HFFc6 (cell line): ENCODE results near the gene P3H3. TPM values are rescaled to one million over a fixed set of nuclear protein-coding genes. Genes with fewer than 3 reads are reported as not detected.

Experiments
- DNase-seq: peaks from one replicate; pipeline ENCODE4 v3.0.0-alpha.2; 2018
- H3K27ac Mint-ChIP-seq: 2 replicates; pipeline ENCODE4 v1.8.0; 2020; ENCODE audit warnings: mild to moderate bottlenecking, mixed read lengths
- H3K27me3 Mint-ChIP-seq: 2 replicates; pipeline ENCODE4 v1.8.0; 2021; ENCODE audit warnings: mild to moderate bottlenecking, moderate library complexity, mixed read lengths; ENCODE audit not compliant: insufficient read depth
- H3K36me3 Mint-ChIP-seq: 2 replicates; pipeline ENCODE4 v1.8.0; 2021; ENCODE audit warnings: low read depth, mixed read lengths
- H3K4me1 Mint-ChIP-seq: 2 replicates; pipeline ENCODE4 v1.8.0; 2020; ENCODE audit warnings: low read depth, mixed read lengths
- H3K4me3 Mint-ChIP-seq: 2 replicates; pipeline ENCODE4 v1.8.0; 2020; ENCODE audit warnings: mild to moderate bottlenecking, moderate library complexity, mixed read lengths
- H3K9me3 Mint-ChIP-seq: 2 replicates; pipeline ENCODE4 v1.8.0; 2020; ENCODE audit warnings: mild to moderate bottlenecking, mixed read lengths
- long read RNA-seq: library from polyadenylated mRNA; unstranded; transcript quantifications from one replicate; pipeline ENCODE4 v2.0.0, GENCODE V29; 2019
- total RNA-seq, 6 experiments: library from RNA; stranded (reverse); fragmentation: NEBNext Ultra II Directional; extraction: Animal tissue kit (Norgen Biotek cat#: 25700); gene quantifications; 2 replicates in 1 of 6; 3 replicates in 5 of 6; pipeline ENCODE4 v1.2.3, GENCODE V29; 2021
- TF ChIP-seq, protein P1 (sequence below): fragments of 200-600 bp; sonication (generic); IDR thresholded peaks from 2 replicates; pipeline ENCODE4 v1.5.0; 2021; ENCODE audit warnings: antibody characterized with exemption, mild to moderate bottlenecking

P3H3 gene
- total RNA-seq, result 100 to 1,000 TPM in 4 of 6 experiments, 10 to 100 TPM in 2; 94.0 to 109 (median 103) TPM
- long read RNA-seq, partial matches to known transcripts, result 12 of 17 reads
- long read RNA-seq, other reads (novel, unspliced or antisense), result 1 of 17 reads

GRCh38 chr12:6827982-6828780 is at the start of gene P3H3:
Gene P3H3 (plus strand): TSS chr12:6828407. CDS start chr12:6828441, 34 bp downstream.
- Mint-ChIP-seq H3K27ac (peak within 1 kb of the TSS; percentile 95), H3K27me3 (peaks cover 12% of the 10 kb centered on the region), H3K4me1 (peaks cover 51% of the 10 kb centered on the region), H3K9me3 (no peaks in the 10 kb centered on the region), H3K4me3 (peak within 1 kb of the TSS; percentile 99), H3K36me3 (peaks cover 8% of the 10 kb centered on the region)
- DNase-seq, result peak; percentile 53
- TF ChIP-seq, protein P1, sequence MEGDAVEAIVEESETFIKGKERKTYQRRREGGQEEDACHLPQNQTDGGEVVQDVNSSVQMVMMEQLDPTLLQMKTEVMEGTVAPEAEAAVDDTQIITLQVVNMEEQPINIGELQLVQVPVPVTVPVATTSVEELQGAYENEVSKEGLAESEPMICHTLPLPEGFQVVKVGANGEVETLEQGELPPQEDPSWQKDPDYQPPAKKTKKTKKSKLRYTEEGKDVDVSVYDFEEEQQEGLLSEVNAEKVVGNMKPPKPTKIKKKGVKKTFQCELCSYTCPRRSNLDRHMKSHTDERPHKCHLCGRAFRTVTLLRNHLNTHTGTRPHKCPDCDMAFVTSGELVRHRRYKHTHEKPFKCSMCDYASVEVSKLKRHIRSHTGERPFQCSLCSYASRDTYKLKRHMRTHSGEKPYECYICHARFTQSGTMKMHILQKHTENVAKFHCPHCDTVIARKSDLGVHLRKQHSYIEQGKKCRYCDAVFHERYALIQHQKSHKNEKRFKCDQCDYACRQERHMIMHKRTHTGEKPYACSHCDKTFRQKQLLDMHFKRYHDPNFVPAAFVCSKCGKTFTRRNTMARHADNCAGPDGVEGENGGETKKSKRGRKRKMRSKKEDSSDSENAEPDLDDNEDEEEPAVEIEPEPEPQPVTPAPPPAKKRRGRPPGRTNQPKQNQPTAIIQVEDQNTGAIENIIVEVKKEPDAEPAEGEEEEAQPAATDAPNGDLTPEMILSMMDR, result peak; percentile 8; the same call in 1 of the 2 replicates

GRCh38 chr12:6778574-6779550 is 49.3 kb upstream of the P3H3 start:
- no peaks in the 10 kb centered on the region for H3K9me3 Mint-ChIP-seq
- H3K27ac Mint-ChIP-seq, result peak overlapping the region; percentile 84
- H3K4me1 Mint-ChIP-seq, result peaks cover 16% of the 10 kb centered on the region
- TF ChIP-seq, protein P1, result peak; percentile 96
- DNase-seq, result peak; percentile 87
- no peaks in the 10 kb centered on the region for H3K36me3 Mint-ChIP-seq
- H3K27me3 Mint-ChIP-seq, result peaks cover 8% of the 10 kb centered on the region
- peak overlapping the region; percentile 89 for H3K4me3 Mint-ChIP-seq

- DNase-seq, result no peak
- peaks cover 6% of the 10 kb centered on the region for H3K27me3 Mint-ChIP-seq
- no peak overlapping the region for H3K27ac Mint-ChIP-seq
- H3K4me1 Mint-ChIP-seq, result peaks cover 16% of the 10 kb centered on the region
- TF ChIP-seq, protein P1, result no peak
- no peak overlapping the region for H3K4me3 Mint-ChIP-seq
- H3K9me3 Mint-ChIP-seq, result no peaks in the 10 kb centered on the region
- H3K36me3 Mint-ChIP-seq, result no peaks in the 10 kb centered on the region
Observed at GRCh38 chr12:6779708-6780432, 48.3 kb upstream of the P3H3 start.

- H3K4me1 Mint-ChIP-seq, result peaks cover 16% of the 10 kb centered on the region
- H3K4me3 Mint-ChIP-seq, result no peak overlapping the region
- no peaks in the 10 kb centered on the region for H3K36me3 Mint-ChIP-seq
- DNase-seq, result no peak
- TF ChIP-seq, protein P1, result no peak
- no peaks in the 10 kb centered on the region for H3K9me3 Mint-ChIP-seq
- H3K27me3 Mint-ChIP-seq, result peaks cover 3% of the 10 kb centered on the region
- H3K27ac Mint-ChIP-seq, result no peak overlapping the region
Observed at GRCh38 chr12:6780573-6780972, 47.6 kb upstream of the P3H3 start.

GRCh38 chr12:6782119-6782518 is 46.1 kb upstream of the P3H3 start:
- H3K27ac Mint-ChIP-seq, result no peak overlapping the region
- H3K4me3 Mint-ChIP-seq, result no peak overlapping the region
- H3K36me3 Mint-ChIP-seq, result no peaks in the 10 kb centered on the region
- no peak for DNase-seq
- peaks cover 16% of the 10 kb centered on the region for H3K4me1 Mint-ChIP-seq
- TF ChIP-seq, protein P1, result no peak
- H3K9me3 Mint-ChIP-seq, result no peaks in the 10 kb centered on the region
- peaks cover 3% of the 10 kb centered on the region for H3K27me3 Mint-ChIP-seq
